ENCODE results near the gene NFYB.
"Not testable (repeated sequence)": the region's sequence is repeated elsewhere in the genome, so short reads cannot be mapped to it uniquely, and the experiment has no call there.

Gene NFYB

DNA sequence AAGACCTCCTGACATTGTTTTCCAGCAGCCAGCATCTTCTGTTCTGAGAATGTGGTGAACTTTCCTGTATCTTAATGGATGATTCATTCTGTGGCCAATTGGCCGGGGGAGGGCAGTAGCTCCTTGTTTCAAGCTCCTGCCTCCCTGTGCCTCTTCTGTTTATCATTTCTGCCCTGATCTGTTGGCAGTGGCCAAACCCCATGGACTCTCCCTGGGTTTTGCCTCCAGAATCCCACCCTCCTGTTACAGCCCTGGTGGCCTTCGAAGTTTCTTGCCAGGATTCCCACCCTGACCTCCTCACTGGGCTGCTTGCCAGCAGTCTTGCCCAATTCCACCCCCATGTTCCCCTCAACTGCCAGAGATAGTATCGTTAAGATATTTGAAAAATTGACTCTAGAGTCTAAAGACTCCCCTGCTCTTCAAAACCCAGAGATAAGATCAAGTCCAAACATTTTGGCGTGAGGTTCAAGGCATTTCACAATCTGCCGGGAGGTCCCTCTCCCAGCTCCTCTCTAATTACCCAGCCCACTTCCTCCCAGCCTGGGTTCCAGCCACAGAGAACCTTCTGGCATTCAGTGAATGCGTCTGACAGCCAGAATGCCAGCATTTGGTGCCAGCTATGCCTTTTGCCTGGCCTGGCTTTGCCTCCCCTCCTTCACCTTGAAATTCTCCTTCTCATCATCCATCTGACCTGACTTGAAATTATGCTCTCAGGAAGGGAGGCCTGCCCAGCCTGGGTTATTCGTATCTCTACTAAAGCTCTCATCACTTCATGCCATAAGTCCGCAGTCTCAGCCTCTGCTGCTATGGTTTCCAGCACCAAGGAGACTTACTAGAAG lies 39.9 kb upstream of the NFYB start:
- Histone ChIP-seq H3K27me3 (ENCODE audit: insufficient read depth, poor library complexity, severe bottlenecking) (no peaks in the 10 kb centered on the region), H3K27ac (replicated peaks) (peak overlapping the region; percentile 53), H3K4me3 (replicated peaks; ENCODE audit: insufficient read depth, low read length) (no peak overlapping the region)
- DNase-seq (ENCODE audit: low read depth in 1 of 2, low spot score in 1 of 2) = peak; percentile 74 to 89
- TF ChIP-seq POLR2AphosphoS5 (IDR thresholded peaks at IDR 0.05; ENCODE audit: low read depth) = peak; percentile 52; the same call in 1 of the 2 replicates
- no peak for TF ChIP-seq GABPA (IDR thresholded peaks at IDR 0.05; ENCODE audit: low read depth)
- peak; percentile 70 for TF ChIP-seq SPI1 (IDR thresholded peaks at IDR 0.05; ENCODE audit: borderline replicate concordance, low read depth)

- Histone ChIP-seq H3K4me3 (replicated peaks; ENCODE audit: insufficient read depth, low read length) (no peak overlapping the region), H3K27ac (replicated peaks) (no peak overlapping the region), H3K27me3 (ENCODE audit: insufficient read depth, poor library complexity, severe bottlenecking) (no peaks in the 10 kb centered on the region)
- TF ChIP-seq GABPA (IDR thresholded peaks at IDR 0.05; ENCODE audit: low read depth) (no peak), CTCF (IDR thresholded peaks at IDR 0.05; ENCODE audit: insufficient read depth, low read length) (no peak), SPI1 (IDR thresholded peaks at IDR 0.05; ENCODE audit: borderline replicate concordance, low read depth) (no peak), POLR2AphosphoS5 (IDR thresholded peaks at IDR 0.05; ENCODE audit: low read depth) (no peak)
- no peak for DNase-seq (ENCODE audit: low read depth in 1 of 2, low spot score in 1 of 2)
Measured at GRCh38 chr12:104177336-104177662, 39.3 kb upstream of the NFYB start.

DNA sequence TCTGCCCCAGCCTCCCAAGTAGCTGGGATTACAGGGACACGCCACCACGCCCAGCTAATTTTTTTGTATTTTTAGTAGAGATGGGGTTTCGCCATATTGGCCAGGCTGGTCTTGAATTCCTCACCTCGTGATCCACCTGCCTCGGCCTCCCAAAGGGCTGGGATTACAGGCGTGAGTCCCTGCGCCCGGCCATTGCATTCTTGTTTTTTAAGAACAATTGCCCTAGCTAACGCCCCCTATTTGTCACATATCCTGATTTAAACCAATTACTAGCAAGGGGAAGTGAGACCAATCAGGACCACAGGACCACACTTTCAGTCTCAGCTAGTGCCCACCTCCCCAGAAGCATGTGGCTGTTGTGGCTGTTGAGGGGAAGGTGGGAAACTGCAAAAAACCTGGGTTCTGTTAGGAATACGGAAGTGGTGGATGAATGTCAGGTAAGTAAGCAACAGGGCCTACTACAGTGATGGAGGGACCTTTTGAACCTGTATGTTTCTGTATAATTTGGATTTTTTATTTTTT lies 37.8 kb upstream of the NFYB start:
- no peak for DNase-seq (ENCODE audit: low read depth in 1 of 2, low spot score in 1 of 2)
- TF ChIP-seq CTCF (IDR thresholded peaks at IDR 0.05; ENCODE audit: insufficient read depth, low read length) (no peak), POLR2AphosphoS5 (IDR thresholded peaks at IDR 0.05; ENCODE audit: low read depth) (no peak), SPI1 (IDR thresholded peaks at IDR 0.05; ENCODE audit: borderline replicate concordance, low read depth) (peak; percentile 12; the same call in 1 of the 2 replicates), GABPA (IDR thresholded peaks at IDR 0.05; ENCODE audit: low read depth) (no peak), REST (IDR thresholded peaks at IDR 0.05; ENCODE audit: insufficient replicate concordance, low read depth) (no peak)
- H3K4me3 ChIP-seq (replicated peaks; ENCODE audit: insufficient read depth, low read length) = no peak overlapping the region
- no peak overlapping the region for H3K27ac ChIP-seq (replicated peaks)
- H3K27me3 ChIP-seq (ENCODE audit: insufficient read depth, poor library complexity, severe bottlenecking) = no peaks in the 10 kb centered on the region

- not testable (repeated sequence) for DNase-seq (ENCODE audit: low read depth in 1 of 2, low spot score in 1 of 2); H3K4me3 ChIP-seq (replicated peaks; ENCODE audit: insufficient read depth, low read length); H3K27me3 ChIP-seq (ENCODE audit: insufficient read depth, poor library complexity, severe bottlenecking); H3K27ac ChIP-seq (replicated peaks)
Measured at GRCh38 chr12:104173804-104174203, 35.8 kb upstream of the NFYB start.

DNA sequence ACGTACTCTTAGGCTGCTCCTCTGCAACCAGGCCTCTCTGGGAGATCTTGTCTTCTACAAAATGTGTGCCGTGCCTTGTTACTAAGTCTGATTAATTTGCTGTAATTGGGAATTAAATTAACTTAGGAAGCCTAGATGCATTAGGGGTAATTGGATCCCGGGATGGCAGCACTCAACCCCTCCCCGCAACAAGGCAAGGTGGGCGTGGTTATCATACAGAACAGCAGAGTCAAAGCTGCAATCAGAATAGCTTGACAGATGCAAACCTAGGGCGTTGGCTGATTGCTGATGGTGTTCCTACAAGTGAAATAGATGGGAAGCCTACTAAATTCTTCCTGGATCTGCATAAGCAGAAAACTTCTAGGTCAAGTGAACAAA lies 34.5 kb upstream of the NFYB start:
- no peak for TF ChIP-seq POLR2AphosphoS5 (IDR thresholded peaks at IDR 0.05; ENCODE audit: low read depth)
- Histone ChIP-seq H3K27me3 (ENCODE audit: insufficient read depth, poor library complexity, severe bottlenecking) (no peaks in the 10 kb centered on the region), H3K27ac (replicated peaks) (no peak overlapping the region), H3K4me3 (replicated peaks; ENCODE audit: insufficient read depth, low read length) (no peak overlapping the region)
- no peak for DNase-seq (ENCODE audit: low read depth in 1 of 2, low spot score in 1 of 2)

All from HL-60 (cell line).